ENCODE measurements around the gene TIMP3.

Gene TIMP3

GRCh38 chr22:32842486-32842885 lies 41.0 kb downstream of the TIMP3 start (continued):
- TF ChIP-seq PRDM10 (tag by site-specific recombination; IDR thresholded peaks at IDR 0.05) (no peak), FEZF1 (tag by site-specific recombination; IDR thresholded peaks at IDR 0.05) (peak; percentile 25; the same call in 1 of the 2 replicates), ZBTB49 (tag by site-specific recombination; IDR thresholded peaks at IDR 0.05; ENCODE audit: low read depth) (no peak), ZNF785 (tag by site-specific recombination; IDR thresholded peaks at IDR 0.05) (no peak), ZNF660 (tag by site-specific recombination; IDR thresholded peaks at IDR 0.05) (no peak), WT1 (tag by site-specific recombination; IDR thresholded peaks at IDR 0.05) (0 out of 2 replicates have a peak, but pooled peaks have one; percentile 29), KLF1 (tag by site-specific recombination; IDR thresholded peaks at IDR 0.05) (no peak), HIC1 (tag by site-specific recombination; IDR thresholded peaks at IDR 0.05) (no peak), BCL6B (tag by site-specific recombination; IDR thresholded peaks at IDR 0.05) (0 out of 2 replicates have a peak, but pooled peaks have one; percentile 31), ZNF529 (tag by site-specific recombination; IDR thresholded peaks at IDR 0.05; ENCODE audit: insufficient replicate concordance) (no peak), ZNF629 (tag by site-specific recombination; IDR thresholded peaks at IDR 0.05) (no peak), ZNF707 (tag by site-specific recombination; IDR thresholded peaks at IDR 0.05) (no peak), ZNF560 (tag by site-specific recombination; IDR thresholded peaks at IDR 0.05; ENCODE audit: borderline replicate concordance) (no peak), ZNF112 (tag by site-specific recombination; IDR thresholded peaks at IDR 0.05) (no peak), ZNF280D (tag by site-specific recombination; IDR thresholded peaks at IDR 0.05) (no peak)

Data from HEK293 (cell line).